Body of pancreas (tissue), 4 donors: ENCODE results near the gene RPUSD1. TPM values are rescaled to one million over a fixed set of nuclear protein-coding genes. Genes with fewer than 3 reads are reported as not detected.

Experiments
- ATAC-seq: fragments of 150-250 bp; one replicate; pipeline ENCODE4 v1.9.1; 2016
- DNase-seq, 4 donors: peaks; one replicate each; pipeline ENCODE4 v3.0.0-alpha.2; 2019
- H3K27ac ChIP-seq, 4 donors: fragments of 200-600 bp; sonication (generic); 1 replicate in 3 of 4; 2 replicates in 1 of 4; pipeline versions ENCODE4 v1.5.1 to v1.6.1; 2016 to 2019; ENCODE audit warnings: mild to moderate bottlenecking in 1 of 4, mixed read lengths in 1 of 4, moderate library complexity in 1 of 4
- H3K27me3 ChIP-seq, 2 donors: fragments of 200-600 bp; sonication (generic); one replicate each; pipeline ENCODE4 v1.6.0; 2016; ENCODE audit warnings: mild to moderate bottlenecking in 1 of 2
- H3K36me3 ChIP-seq, 2 donors: fragments of 200-600 bp; sonication (generic); replicated peaks in 1 of 2; 2 replicates each; pipeline ENCODE4 v1.5.1; 2016; ENCODE audit warnings: low read depth in 2 of 2; ENCODE audit not compliant: insufficient read depth in 1 of 2
- H3K4me1 ChIP-seq: fragments of 200-600 bp; sonication (generic); one replicate; pipeline ENCODE4 v1.6.0; 2016
- H3K4me3 ChIP-seq, 2 donors: fragments of 200-600 bp; sonication (generic); 1 replicate in 1 of 2; 2 replicates in 1 of 2; pipeline ENCODE4 v1.5.1; 2016 to 2019
- H3K9me3 ChIP-seq, 3 donors: fragments of 200-600 bp; sonication (generic); 1 replicate in 2 of 3; 2 replicates in 1 of 3; pipeline ENCODE4 v1.5.1; 2016
- POLR2A ChIP-seq, 3 donors: fragments of 450-650 bp; IDR thresholded peaks; one replicate each; pipeline ENCODE4 v1.6.1; 2016; ENCODE audit warnings: antibody characterized with exemption in 3 of 3, mild to moderate bottlenecking in 2 of 3
- WGBS, 2 donors: methylation state at CpG; one replicate each; pipeline ENCODE4 v1.1.5; 2017; 5-methylcytosine and 5-hydroxymethylcytosine counted together
- intact Hi-C: fragments of 100-400 bp; cut with DNase I; formaldehyde crosslinking; loops from one replicate; pipeline ENCODE4 v1.15.1; 2023
- total RNA-seq, 2 donors: library from RNA; depleted of rRNA; stranded (reverse); fragments of >200 nt; gene quantifications; one replicate each; pipeline ENCODE4 v1.1.0, GENCODE V29; 2016
- TF ChIP-seq, protein P1 (sequence below), 7 experiments: fragments of 450-650 bp in 4 of 7; fragments of 200-600 bp in 3 of 7; sonication (generic) in 3 of 7; IDR thresholded peaks; one replicate each; pipeline ENCODE4 v1.5.1; 2016 to 2019; ENCODE audit warnings: antibody characterized with exemption in 7 of 7

Gene RPUSD1
- total RNA-seq, 2 donors from 2014 or later: 19.7 to 31.3 TPM

DNA sequence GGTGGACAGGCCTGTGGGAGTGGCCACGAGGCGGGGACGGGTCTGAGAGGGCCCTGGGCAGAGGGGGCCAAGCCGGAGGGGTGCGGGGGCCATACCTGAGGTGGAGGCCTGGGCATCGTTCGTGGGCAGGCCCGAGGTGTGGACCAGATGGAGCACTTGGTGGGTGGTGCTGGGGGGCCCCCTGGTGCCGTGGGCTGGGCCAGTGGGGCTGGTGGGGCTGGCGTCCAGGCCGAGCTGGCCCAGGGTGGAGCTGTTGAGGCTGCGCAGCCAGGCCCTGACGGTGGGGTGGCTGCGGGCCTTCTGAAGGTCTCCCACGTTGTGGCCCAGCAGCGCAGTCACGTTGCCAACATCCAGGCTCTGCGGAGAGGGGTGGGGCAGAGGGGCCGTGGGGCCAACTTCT is 18.2 kb downstream of the RPUSD1 start:
- Histone ChIP-seq H3K27me3 (no peaks in the 10 kb centered on the region), H3K4me3 (no peak overlapping the region), H3K9me3 (no peaks in the 10 kb centered on the region), H3K4me1 (no peaks in the 10 kb centered on the region), H3K27ac (no peak overlapping the region), H3K36me3 (no peaks in the 10 kb centered on the region)
- DNase-seq (no peak), ATAC-seq (no peak)
- TF ChIP-seq, protein P1, sequence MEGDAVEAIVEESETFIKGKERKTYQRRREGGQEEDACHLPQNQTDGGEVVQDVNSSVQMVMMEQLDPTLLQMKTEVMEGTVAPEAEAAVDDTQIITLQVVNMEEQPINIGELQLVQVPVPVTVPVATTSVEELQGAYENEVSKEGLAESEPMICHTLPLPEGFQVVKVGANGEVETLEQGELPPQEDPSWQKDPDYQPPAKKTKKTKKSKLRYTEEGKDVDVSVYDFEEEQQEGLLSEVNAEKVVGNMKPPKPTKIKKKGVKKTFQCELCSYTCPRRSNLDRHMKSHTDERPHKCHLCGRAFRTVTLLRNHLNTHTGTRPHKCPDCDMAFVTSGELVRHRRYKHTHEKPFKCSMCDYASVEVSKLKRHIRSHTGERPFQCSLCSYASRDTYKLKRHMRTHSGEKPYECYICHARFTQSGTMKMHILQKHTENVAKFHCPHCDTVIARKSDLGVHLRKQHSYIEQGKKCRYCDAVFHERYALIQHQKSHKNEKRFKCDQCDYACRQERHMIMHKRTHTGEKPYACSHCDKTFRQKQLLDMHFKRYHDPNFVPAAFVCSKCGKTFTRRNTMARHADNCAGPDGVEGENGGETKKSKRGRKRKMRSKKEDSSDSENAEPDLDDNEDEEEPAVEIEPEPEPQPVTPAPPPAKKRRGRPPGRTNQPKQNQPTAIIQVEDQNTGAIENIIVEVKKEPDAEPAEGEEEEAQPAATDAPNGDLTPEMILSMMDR (IDR thresholded peaks at IDR 0.05): no peak
- no peak for TF ChIP-seq POLR2A (IDR thresholded peaks at IDR 0.05)
- intact Hi-C loops: no loop called here
- 65% methylated on average over 18 of the region's 19 CpGs; no CpG with 5 or more reads in 1 of the 2 donors for WGBS, 2 donors

DNA sequence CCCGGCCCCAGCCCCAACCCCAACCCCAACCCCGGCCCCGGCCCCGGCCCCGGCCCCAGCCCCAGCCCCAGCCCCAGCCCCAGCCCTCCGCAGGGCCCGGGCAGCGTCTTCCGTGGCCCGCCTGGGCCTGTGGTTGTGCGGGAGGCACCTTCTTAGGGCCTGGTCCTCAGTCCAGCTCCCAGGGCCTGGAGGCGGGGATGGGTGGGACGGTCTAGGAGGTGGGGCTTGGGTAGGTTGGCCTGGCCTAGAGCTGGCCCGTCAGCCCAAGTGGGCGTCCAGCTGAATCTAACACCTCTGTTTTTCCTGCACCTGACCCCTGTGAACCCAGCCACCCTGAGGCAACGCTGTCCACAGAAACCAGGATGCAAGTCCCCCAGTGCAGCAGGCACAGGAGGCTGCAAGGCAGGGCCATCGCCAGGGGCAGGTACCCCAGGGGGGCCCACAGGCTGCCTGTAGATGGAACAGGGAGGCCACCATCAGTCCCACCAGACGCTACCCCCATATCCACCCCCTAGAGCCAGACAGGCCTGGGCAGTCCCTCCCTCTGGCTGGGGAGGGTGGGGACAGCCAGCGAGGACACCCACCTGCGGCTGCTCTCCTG is 18.9 kb downstream of the RPUSD1 start:
- TF ChIP-seq POLR2A (IDR thresholded peaks at IDR 0.05): no peak
- TF ChIP-seq, protein P1 (IDR thresholded peaks at IDR 0.05): no peak
- 73 to 90% methylated on average over 2 to 12 of the region's 20 CpGs for WGBS, 2 donors
- Histone ChIP-seq H3K9me3 (no peaks in the 10 kb centered on the region), H3K27ac (no peak overlapping the region), H3K4me1 (no peaks in the 10 kb centered on the region), H3K36me3 (no peaks in the 10 kb centered on the region), H3K27me3 (no peaks in the 10 kb centered on the region), H3K4me3 (no peak overlapping the region)
- no peak for DNase-seq
- intact Hi-C loops: no loop called here
- no peak for ATAC-seq

DNA sequence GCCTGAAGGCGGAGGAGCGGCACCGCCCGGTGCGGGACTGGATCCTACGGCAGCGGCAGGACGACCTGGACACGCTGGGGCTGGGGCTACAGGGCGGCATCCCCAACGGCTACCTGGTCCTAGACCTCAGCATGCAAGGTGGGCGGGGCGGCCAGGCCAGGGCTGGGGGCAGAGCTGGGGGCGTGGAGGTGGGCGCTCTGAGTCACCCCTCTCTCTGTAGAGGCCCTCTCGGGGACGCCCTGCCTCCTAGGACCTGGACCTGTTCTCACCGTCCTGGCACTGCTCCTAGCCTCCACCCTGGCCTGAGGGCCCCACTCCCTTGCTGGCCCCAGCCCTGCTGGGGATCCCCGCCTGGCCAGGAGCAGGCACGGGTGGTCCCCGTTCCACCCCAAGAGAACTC is 19.8 kb downstream of the RPUSD1 start:
- H3K9me3 ChIP-seq: no peaks in the 10 kb centered on the region
- no peaks in the 10 kb centered on the region for H3K27me3 ChIP-seq
- H3K4me3 ChIP-seq: no peak overlapping the region
- ATAC-seq (no peak), DNase-seq (no peak)
- no peak overlapping the region for H3K27ac ChIP-seq
- TF ChIP-seq, protein P1 (IDR thresholded peaks at IDR 0.05): no peak
- no peak for TF ChIP-seq POLR2A (IDR thresholded peaks at IDR 0.05)
- WGBS, 2 donors: 64 to 87% methylated on average over 6 to 12 of the region's 21 CpGs
- intact Hi-C loops: no loop called here
- no peaks in the 10 kb centered on the region for H3K4me1 ChIP-seq
- H3K36me3 ChIP-seq: no peaks in the 10 kb centered on the region

DNA sequence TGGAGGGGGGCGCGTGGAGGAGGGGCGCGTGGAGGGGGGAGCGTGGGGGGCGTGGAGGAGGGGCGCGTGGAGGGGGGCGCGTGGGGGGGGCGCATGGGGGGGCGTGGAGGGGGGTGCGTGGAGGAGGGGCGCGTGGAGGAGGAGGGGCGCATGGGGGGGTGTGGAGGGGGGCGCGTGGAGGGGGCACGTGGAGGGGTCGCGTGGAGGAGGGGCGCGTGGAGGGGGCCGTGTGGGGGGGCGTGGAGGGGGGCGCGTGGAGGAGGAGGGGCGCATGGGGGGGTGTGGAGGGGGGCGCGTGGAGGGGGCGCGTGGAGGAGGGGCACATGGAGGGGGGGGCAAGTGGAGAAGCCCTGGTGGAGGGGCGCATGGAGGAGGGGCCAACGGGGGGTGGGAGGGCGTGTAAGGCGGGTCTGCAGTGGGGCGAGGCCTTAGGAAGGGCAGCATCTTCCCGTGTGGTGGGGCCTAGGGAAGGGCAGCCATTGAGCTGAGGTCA is 20.4 kb downstream of the RPUSD1 start:
- Histone ChIP-seq H3K27me3 (no peaks in the 10 kb centered on the region), H3K4me3 (no peak overlapping the region), H3K9me3 (no peaks in the 10 kb centered on the region), H3K4me1 (no peaks in the 10 kb centered on the region), H3K36me3 (no peaks in the 10 kb centered on the region), H3K27ac (no peak overlapping the region)
- no peak for ATAC-seq
- TF ChIP-seq, protein P1 (IDR thresholded peaks at IDR 0.05): no peak
- no peak for TF ChIP-seq POLR2A (IDR thresholded peaks at IDR 0.05)
- WGBS, 2 donors: 41 to 45% methylated on average over 12 to 15 of the region's 38 CpGs
- intact Hi-C loops: no loop called here
- no peak for DNase-seq
